ENCODE measurements around the gene TOP1.

TOP1 gene

DNA sequence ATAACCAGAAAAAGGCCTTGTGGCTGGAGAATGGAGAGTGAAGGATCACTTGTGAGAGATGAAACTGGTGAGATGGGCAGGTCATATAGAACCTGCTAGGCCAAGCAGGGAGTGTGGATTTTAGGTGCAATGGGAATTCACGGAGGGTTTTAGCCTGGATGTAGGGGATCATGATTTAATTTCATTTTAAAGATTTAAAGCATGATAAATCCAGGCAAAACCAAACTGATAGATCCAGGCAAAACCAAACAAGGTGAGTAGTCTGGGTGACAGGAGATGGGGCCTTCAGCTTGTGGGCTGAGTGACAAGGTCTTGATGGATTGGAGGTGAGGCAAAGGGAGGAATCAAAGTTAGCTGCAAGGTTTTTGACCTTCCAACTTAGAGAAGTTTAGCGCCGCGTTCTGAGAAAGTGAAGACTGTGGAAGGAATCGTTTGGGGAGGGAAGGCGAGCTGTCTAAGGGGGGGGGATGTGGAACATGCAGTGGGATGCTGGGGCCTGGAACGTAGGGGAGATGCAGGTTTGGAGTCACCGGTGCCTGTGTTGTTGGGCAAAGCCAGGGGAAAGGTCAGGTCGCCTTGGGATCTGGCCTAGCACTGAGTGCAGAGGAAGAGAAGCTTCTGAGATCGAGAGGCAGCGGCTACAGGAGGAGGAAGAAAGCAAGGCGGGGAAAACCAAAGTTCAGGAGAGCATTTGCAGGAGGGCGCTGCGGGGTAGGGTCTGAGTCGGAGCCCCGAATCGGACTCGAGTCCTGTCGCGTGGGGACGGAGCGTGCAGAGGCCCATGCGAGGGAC, 107.5 kb downstream of the TOP1 start:
- in situ Hi-C loops (cut with MboI; ENCODE audit: low pct_unique_long_range_greater_than_20kb, low sequenced_read_pairs, unreplicated experiment) = no loop called here
- peak; percentile 38 for DNase-seq (ENCODE audit: low spot score)
- TF ChIP-seq, protein P1, sequence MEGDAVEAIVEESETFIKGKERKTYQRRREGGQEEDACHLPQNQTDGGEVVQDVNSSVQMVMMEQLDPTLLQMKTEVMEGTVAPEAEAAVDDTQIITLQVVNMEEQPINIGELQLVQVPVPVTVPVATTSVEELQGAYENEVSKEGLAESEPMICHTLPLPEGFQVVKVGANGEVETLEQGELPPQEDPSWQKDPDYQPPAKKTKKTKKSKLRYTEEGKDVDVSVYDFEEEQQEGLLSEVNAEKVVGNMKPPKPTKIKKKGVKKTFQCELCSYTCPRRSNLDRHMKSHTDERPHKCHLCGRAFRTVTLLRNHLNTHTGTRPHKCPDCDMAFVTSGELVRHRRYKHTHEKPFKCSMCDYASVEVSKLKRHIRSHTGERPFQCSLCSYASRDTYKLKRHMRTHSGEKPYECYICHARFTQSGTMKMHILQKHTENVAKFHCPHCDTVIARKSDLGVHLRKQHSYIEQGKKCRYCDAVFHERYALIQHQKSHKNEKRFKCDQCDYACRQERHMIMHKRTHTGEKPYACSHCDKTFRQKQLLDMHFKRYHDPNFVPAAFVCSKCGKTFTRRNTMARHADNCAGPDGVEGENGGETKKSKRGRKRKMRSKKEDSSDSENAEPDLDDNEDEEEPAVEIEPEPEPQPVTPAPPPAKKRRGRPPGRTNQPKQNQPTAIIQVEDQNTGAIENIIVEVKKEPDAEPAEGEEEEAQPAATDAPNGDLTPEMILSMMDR (IDR thresholded peaks at IDR 0.05; ENCODE audit: extremely low read depth, insufficient read depth, missing control alignments) = no peak

- DNase-seq (ENCODE audit: low spot score) = peak; percentile 96
- in situ Hi-C loops (cut with MboI; ENCODE audit: low pct_unique_long_range_greater_than_20kb, low sequenced_read_pairs, unreplicated experiment) = no loop called here
- TF ChIP-seq, protein P1 (IDR thresholded peaks at IDR 0.05; ENCODE audit: extremely low read depth, insufficient read depth, missing control alignments) = no peak
These were observed 108.3 kb downstream of the TOP1 start, which contains the start of gene PLCG1 for GRCh38 chr20:41136680-41137613. Gene PLCG1 (plus strand): TSS chr20:41137543. CDS start chr20:41137642, 99 bp downstream.

DNA sequence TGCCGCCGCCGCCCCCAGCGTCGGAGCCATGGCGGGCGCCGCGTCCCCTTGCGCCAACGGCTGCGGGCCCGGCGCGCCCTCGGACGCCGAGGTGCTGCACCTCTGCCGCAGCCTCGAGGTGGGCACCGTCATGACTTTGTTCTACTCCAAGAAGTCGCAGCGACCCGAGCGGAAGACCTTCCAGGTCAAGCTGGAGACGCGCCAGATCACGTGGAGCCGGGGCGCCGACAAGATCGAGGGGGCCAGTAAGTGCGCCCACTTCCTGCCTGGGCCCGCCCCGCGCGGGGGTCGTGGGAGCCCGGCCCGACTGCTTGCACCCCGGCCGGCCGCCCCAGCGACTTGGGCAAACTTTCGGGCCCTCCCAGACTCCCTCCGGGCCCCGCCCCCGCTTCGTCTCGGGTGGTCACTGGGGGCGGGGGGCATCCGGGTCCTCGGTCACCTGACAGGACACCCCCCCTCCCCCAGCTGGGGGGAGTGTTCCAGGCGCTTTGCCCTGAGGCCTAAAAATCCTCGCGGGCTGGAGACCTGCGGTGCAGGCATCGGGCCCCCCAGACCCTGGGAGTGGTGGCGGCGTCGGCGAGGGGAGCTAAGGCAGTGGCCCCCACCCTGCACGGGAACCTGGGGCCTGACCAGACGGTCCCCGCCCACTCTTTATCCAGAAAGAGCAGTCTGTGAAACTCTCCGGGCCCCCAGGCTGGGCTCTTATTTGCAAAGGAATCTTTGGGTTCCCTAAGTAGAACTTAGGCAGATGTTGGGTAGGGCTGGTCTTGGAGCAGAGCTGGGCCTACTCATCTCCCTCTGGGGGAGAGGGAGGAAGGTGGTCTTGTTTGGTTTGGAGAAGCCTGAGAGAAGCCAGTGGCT, 109.2 kb downstream of the TOP1 start:
- in situ Hi-C loops (cut with MboI; ENCODE audit: low pct_unique_long_range_greater_than_20kb, low sequenced_read_pairs, unreplicated experiment) = no loop called here
- DNase-seq (ENCODE audit: low spot score) = peak; percentile 68
- TF ChIP-seq, protein P1 (IDR thresholded peaks at IDR 0.05; ENCODE audit: extremely low read depth, insufficient read depth, missing control alignments) = no peak

- in situ Hi-C loops (cut with MboI; ENCODE audit: low pct_unique_long_range_greater_than_20kb, low sequenced_read_pairs, unreplicated experiment) = no loop called here
- TF ChIP-seq, protein P1 (IDR thresholded peaks at IDR 0.05; ENCODE audit: extremely low read depth, insufficient read depth, missing control alignments) = no peak
- peak; percentile 46 for DNase-seq (ENCODE audit: low spot score)
These were observed 110.0 kb downstream of the TOP1 start for GRCh38 chr20:41138475-41139226.

DNA sequence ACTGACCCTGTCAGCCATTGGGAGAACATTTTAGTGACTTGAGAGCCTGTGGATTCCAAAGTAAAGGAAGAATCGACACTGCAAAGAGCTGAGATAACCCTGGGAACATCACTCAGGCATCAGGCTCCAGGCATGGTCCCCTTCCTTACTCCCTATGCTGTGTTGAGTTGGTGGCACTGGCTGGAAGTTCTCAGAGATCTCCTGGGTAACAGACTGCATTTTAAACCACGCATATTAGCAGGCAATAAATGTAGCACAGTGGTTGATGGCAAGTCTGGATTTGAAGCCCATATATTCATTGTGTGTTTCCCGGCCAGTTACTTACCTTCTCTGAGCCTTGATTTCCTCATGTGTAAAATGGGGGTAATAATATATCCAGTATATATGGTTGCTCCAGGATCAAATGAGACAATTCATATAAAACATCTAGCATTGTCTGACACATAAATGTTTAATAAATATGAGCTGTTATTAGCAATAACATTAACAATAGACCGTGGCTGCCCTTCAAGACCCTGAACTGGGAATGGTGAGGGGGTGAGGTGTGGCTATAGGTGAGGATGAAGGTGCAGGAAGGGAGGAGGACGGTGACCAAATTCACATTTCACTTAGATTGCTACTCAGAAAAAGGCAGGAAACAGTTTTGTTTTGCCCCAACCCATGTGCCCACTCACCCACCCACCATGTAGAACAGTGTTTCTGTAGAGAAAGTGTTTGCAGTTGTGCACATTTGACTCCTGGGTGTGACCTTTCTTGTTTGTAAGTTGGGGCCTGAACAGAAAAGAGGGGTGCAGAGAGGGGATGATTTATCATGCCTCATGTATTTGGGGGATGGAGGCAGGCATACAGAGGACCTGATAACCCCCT, 110.8 kb downstream of the TOP1 start:
- TF ChIP-seq, protein P1 (IDR thresholded peaks at IDR 0.05; ENCODE audit: extremely low read depth, insufficient read depth, missing control alignments) = no peak
- no peak for DNase-seq (ENCODE audit: low spot score)
- in situ Hi-C loops (cut with MboI; ENCODE audit: low pct_unique_long_range_greater_than_20kb, low sequenced_read_pairs, unreplicated experiment) = no loop called here
